IMR-90 (cell line): ENCODE data around the gene RAD18.

Experiments
- BHLHE40 ChIP-seq: fragments of 150-350 bp; IDR thresholded peaks from 2 replicates; pipeline ENCODE4 v1.6.1; 2016; ENCODE audit warnings: mild to moderate bottlenecking, low read depth, low read length
- CEBPB ChIP-seq: IDR thresholded peaks from 2 replicates; pipeline ENCODE4 v1.6.1; 2012; ENCODE audit warnings: low read depth, low read length, improper control_type of control experiment
- CHD1 ChIP-seq: IDR thresholded peaks from 2 replicates; pipeline ENCODE4 v1.6.1; 2012; ENCODE audit warnings: low read depth, low read length, improper control_type of control experiment
- ELK1 ChIP-seq: fragments of 150-350 bp; IDR thresholded peaks from 2 replicates; pipeline ENCODE4 v1.6.1; 2016; ENCODE audit warnings: low read depth, mild to moderate bottlenecking, low read length, moderate library complexity, borderline replicate concordance
- MAFK ChIP-seq: IDR thresholded peaks from 2 replicates; pipeline ENCODE4 v1.6.1; 2012; ENCODE audit warnings: low read depth, low read length, improper control_type of control experiment
- MAZ ChIP-seq: IDR thresholded peaks from 2 replicates; pipeline ENCODE4 v1.6.1; 2012; ENCODE audit warnings: low read depth, mild to moderate bottlenecking, low read length, improper control_type of control experiment, moderate library complexity, borderline replicate concordance
- NFE2L2 ChIP-seq: fragments of 150-350 bp; IDR thresholded peaks from 2 replicates; pipeline ENCODE4 v1.6.1; 2016; ENCODE audit warnings: low read depth, mild to moderate bottlenecking, low read length
- POLR2A ChIP-seq: IDR thresholded peaks from 2 replicates; pipeline ENCODE4 v1.6.1; 2012; ENCODE audit warnings: mild to moderate bottlenecking, low read depth, low read length
- RAD21 ChIP-seq: IDR thresholded peaks from 2 replicates; pipeline ENCODE4 v1.6.1; 2012; ENCODE audit warnings: low read length, improper control_type of control experiment
- RCOR1 ChIP-seq: IDR thresholded peaks from 2 replicates; pipeline ENCODE4 v1.6.1; 2012; ENCODE audit warnings: mild to moderate bottlenecking, low read length, improper control_type of control experiment; ENCODE audit not compliant: insufficient replicate concordance
- RFX5 ChIP-seq: IDR thresholded peaks from 2 replicates; pipeline ENCODE4 v1.8.0; 2012; ENCODE audit warnings: low read depth, mild to moderate bottlenecking, low read length, moderate library complexity
- SMC3 ChIP-seq: fragments of 150-350 bp; IDR thresholded peaks from 2 replicates; pipeline ENCODE4 v1.6.1; 2016; ENCODE audit warnings: low read depth, mild to moderate bottlenecking, antibody characterized with exemption, low read length, moderate library complexity
- TF ChIP-seq, protein P1 (sequence below): conservative IDR thresholded peaks from 2 replicates; pipeline ENCODE4 v1.5.1; 2012; ENCODE audit warnings: mild to moderate bottlenecking, low read depth, low read length, improper control_type of control experiment

- TF ChIP-seq, protein P1, sequence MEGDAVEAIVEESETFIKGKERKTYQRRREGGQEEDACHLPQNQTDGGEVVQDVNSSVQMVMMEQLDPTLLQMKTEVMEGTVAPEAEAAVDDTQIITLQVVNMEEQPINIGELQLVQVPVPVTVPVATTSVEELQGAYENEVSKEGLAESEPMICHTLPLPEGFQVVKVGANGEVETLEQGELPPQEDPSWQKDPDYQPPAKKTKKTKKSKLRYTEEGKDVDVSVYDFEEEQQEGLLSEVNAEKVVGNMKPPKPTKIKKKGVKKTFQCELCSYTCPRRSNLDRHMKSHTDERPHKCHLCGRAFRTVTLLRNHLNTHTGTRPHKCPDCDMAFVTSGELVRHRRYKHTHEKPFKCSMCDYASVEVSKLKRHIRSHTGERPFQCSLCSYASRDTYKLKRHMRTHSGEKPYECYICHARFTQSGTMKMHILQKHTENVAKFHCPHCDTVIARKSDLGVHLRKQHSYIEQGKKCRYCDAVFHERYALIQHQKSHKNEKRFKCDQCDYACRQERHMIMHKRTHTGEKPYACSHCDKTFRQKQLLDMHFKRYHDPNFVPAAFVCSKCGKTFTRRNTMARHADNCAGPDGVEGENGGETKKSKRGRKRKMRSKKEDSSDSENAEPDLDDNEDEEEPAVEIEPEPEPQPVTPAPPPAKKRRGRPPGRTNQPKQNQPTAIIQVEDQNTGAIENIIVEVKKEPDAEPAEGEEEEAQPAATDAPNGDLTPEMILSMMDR = no peak
- TF ChIP-seq POLR2A (no peak), CEBPB (peak; percentile 61), RAD21 (no peak), ELK1 (no peak), RCOR1 (no peak), CHD1 (no peak), SMC3 (no peak), MAZ (0 out of 2 replicates have a peak, but pooled peaks have one; percentile 6), MAFK (peak; percentile 75), NFE2L2 (peak; percentile 81), BHLHE40 (peak; percentile 50; the same call in 1 of the 2 replicates), RFX5 (no peak)
These were observed 126.1 kb downstream of the RAD18 start for GRCh38 chr3:8837162-8837561.
